BE2C (cell line): ENCODE data around the gene DDX56.

Experiments
- DNase-seq: peaks from one replicate; pipeline ENCODE4 v3.0.0-alpha.2; 2020
- H3K27me3 ChIP-seq: fragments of 250-450 bp; sonication (Bioruptor Pico); 2 replicates; pipeline ENCODE4 v1.5.1; 2020; ENCODE audit warnings: mild to moderate bottlenecking
- H3K36me3 ChIP-seq: fragments of 250-450 bp; sonication (Bioruptor Pico); 2 replicates; pipeline ENCODE4 v1.5.1; 2020; ENCODE audit warnings: mild to moderate bottlenecking
- H3K4me1 ChIP-seq: fragments of 250-450 bp; sonication (Bioruptor Pico); 2 replicates; pipeline ENCODE4 v1.5.1; 2020
- H3K4me3 ChIP-seq: 2 replicates; pipeline ENCODE4 v1.5.1; 2011; ENCODE audit warnings: low read depth, low read length
- H3K9me3 ChIP-seq: fragments of 250-450 bp; sonication (Bioruptor Pico); 2 replicates; pipeline ENCODE4 v1.5.1; 2020
- TF ChIP-seq, protein P1 (sequence below): IDR thresholded peaks from 2 replicates; pipeline ENCODE4 v1.5.1; 2012; ENCODE audit warnings: mild to moderate bottlenecking, low read depth, low read length

DDX56 gene

DNA sequence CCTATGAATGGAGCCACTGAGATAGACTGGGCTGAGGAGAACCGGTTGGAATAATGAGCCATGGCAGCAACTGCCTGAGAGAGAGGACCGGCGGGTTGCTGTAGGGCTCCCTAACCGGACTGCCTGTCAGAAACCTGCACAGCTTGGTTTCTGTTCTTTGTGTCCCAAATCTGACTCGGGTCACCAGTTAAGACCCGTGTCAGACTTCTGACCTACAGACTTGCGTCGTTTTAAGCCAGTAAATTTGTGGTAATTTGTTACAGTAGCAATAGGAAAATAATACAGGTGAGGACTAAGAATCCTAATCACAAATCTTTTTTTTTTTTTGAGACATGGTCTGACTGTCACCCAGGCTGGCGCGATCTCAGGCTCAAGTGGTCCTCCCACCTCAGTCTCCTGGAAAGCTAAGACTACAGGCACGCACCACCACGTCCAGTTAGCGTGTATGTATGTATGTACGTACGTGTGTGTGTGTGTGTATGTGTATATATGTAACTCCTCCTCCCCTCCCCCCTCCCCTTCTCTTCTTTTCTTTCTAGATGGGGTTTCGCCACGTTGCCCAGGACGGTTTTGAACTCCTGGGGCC is 672 bp upstream of the DDX56 start:
- no peak for DNase-seq
- H3K27me3 ChIP-seq: no peaks in the 10 kb centered on the region
- H3K36me3 ChIP-seq: peaks cover 52% of the 10 kb centered on the region
- no peaks in the 10 kb centered on the region for H3K4me1 ChIP-seq
- peak overlapping the region; percentile 97 for H3K4me3 ChIP-seq
- no peaks in the 10 kb centered on the region for H3K9me3 ChIP-seq
- TF ChIP-seq, protein P1, sequence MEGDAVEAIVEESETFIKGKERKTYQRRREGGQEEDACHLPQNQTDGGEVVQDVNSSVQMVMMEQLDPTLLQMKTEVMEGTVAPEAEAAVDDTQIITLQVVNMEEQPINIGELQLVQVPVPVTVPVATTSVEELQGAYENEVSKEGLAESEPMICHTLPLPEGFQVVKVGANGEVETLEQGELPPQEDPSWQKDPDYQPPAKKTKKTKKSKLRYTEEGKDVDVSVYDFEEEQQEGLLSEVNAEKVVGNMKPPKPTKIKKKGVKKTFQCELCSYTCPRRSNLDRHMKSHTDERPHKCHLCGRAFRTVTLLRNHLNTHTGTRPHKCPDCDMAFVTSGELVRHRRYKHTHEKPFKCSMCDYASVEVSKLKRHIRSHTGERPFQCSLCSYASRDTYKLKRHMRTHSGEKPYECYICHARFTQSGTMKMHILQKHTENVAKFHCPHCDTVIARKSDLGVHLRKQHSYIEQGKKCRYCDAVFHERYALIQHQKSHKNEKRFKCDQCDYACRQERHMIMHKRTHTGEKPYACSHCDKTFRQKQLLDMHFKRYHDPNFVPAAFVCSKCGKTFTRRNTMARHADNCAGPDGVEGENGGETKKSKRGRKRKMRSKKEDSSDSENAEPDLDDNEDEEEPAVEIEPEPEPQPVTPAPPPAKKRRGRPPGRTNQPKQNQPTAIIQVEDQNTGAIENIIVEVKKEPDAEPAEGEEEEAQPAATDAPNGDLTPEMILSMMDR: no peak

DNA sequence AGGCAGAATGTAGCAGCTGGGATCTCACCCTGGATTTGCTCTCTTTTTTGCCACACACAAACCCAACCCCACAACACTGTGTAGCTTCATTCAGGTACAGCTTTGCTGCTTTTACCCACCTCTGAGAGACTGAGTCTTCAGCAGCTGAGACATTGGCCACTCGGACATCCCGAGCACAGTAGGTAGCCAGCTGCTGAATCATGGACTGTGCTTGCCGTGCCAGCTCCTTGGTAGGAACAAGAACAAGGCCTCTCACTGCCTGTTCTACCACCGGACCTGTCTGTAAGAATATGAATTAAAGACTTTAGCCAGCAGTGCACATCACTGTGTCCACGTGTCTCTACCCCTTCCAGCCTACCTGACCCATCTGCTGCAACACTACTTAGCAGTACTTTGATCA is 937 bp downstream of the DDX56 start:
- Histone ChIP-seq H3K9me3 (no peaks in the 10 kb centered on the region), H3K4me3 (peak overlapping the region; percentile 97), H3K36me3 (peaks cover 56% of the 10 kb centered on the region), H3K27me3 (no peaks in the 10 kb centered on the region), H3K4me1 (no peaks in the 10 kb centered on the region)
- TF ChIP-seq, protein P1: no peak
- DNase-seq: no peak

DNA sequence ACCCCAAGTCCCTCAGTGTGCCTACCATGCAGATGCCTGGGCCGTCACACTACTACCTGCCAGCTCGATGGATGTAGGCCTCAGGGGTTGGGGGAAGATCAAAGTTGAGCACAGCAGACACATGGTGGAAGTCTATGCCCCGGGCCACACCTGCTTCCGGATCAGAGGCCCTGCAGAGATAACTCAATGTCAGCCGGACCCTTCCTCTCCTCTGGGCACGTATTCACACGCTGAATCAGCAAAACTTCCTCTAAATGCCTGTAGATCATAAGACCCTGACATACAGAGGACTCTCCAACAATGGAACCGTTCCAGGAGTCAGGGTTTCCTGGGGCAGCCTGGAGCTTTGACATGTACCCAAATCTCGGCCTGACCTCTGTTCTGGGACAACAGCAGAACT is 3.7 kb downstream of the DDX56 start:
- no peak for DNase-seq
- Histone ChIP-seq H3K27me3 (no peaks in the 10 kb centered on the region), H3K36me3 (peaks cover 75% of the 10 kb centered on the region), H3K9me3 (no peaks in the 10 kb centered on the region), H3K4me3 (no peak overlapping the region), H3K4me1 (no peaks in the 10 kb centered on the region)
- TF ChIP-seq, protein P1: no peak

- TF ChIP-seq, protein P1: no peak
- no peak for DNase-seq
- Histone ChIP-seq H3K27me3 (no peaks in the 10 kb centered on the region), H3K36me3 (peaks cover 82% of the 10 kb centered on the region), H3K4me3 (no peak overlapping the region), H3K4me1 (no peaks in the 10 kb centered on the region), H3K9me3 (no peaks in the 10 kb centered on the region)
Observed at GRCh38 chr7:44568771-44569560, 4.7 kb downstream of the DDX56 start.

GRCh38 chr7:44567884-44568283 is 5.8 kb downstream of the DDX56 start:
- H3K4me3 ChIP-seq: no peak overlapping the region
- H3K9me3 ChIP-seq: no peaks in the 10 kb centered on the region
- H3K27me3 ChIP-seq: no peaks in the 10 kb centered on the region
- DNase-seq: no peak
- TF ChIP-seq, protein P1: no peak
- peaks cover 81% of the 10 kb centered on the region for H3K36me3 ChIP-seq
- no peaks in the 10 kb centered on the region for H3K4me1 ChIP-seq

DNA sequence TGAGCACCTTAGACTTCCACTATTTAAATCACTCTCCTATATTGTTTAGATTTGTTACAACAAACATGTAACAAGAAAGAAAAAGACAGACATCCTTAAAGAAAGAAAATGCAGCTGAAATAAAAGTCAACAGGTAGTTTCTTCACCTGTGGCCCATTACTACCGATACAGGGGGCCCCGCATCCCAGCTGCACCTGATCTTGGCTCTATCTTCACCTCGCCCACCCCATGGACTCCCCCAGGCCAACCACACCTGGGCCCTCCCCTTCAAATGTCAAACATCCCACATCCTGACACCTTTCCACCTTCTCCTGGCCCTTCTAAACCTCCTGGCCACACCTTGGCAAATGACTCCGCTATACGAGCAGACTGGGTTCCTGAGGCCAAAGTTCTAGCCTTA is 7.0 kb downstream of the DDX56 start:
- DNase-seq: no peak
- Histone ChIP-seq H3K27me3 (no peaks in the 10 kb centered on the region), H3K4me1 (no peaks in the 10 kb centered on the region), H3K9me3 (no peaks in the 10 kb centered on the region), H3K36me3 (peaks cover 69% of the 10 kb centered on the region), H3K4me3 (no peak overlapping the region)
- TF ChIP-seq, protein P1: no peak
